GM12874 (cell line): Measurements from ENCODE around the gene ITGA8.

Experiments used
- CTCF ChIP-seq: IDR thresholded peaks from 2 replicates; pipeline ENCODE4 v1.5.1; 2011; ENCODE audit warnings: low read depth, mild to moderate bottlenecking, control low read depth, low read length, moderate library complexity; ENCODE audit not compliant: insufficient read depth

Gene ITGA8

GRCh38 chr10:15588151-15588550 is 131.6 kb downstream of the ITGA8 start:
- TF ChIP-seq CTCF = no peak

GRCh38 chr10:15587271-15587670 is 132.5 kb downstream of the ITGA8 start:
- no peak for TF ChIP-seq CTCF

GRCh38 chr10:15585303-15585715 is 134.4 kb downstream of the ITGA8 start:
- peak; percentile 77 for TF ChIP-seq CTCF

GRCh38 chr10:15579605-15580004 is 140.1 kb downstream of the ITGA8 start:
- TF ChIP-seq CTCF = no peak

- no peak for TF ChIP-seq CTCF
Measured at GRCh38 chr10:15572531-15573045, 147.1 kb downstream of the ITGA8 start.

- no peak for TF ChIP-seq CTCF
Measured at GRCh38 chr10:15571575-15571974, 148.1 kb downstream of the ITGA8 start.

- TF ChIP-seq CTCF = no peak
Measured at GRCh38 chr10:15570738-15571339, 148.9 kb downstream of the ITGA8 start.
